AML-193 (cell line): ENCODE results near the gene ZNF76.

Experiments
- DNase-seq, 2 experiments: peaks; one replicate each; lab custom pipeline; 2025; lab: John Stamatoyannopoulos, UW

ZNF76 gene

GRCh38 chr6:35259194-35259947 lies at the start of gene ZNF76:
Gene ZNF76 (plus strand): TSS chr6:35259735. CDS start chr6:35281152, 21,417 bp downstream.
- peak; percentile 93 to 94 for DNase-seq

DNA sequence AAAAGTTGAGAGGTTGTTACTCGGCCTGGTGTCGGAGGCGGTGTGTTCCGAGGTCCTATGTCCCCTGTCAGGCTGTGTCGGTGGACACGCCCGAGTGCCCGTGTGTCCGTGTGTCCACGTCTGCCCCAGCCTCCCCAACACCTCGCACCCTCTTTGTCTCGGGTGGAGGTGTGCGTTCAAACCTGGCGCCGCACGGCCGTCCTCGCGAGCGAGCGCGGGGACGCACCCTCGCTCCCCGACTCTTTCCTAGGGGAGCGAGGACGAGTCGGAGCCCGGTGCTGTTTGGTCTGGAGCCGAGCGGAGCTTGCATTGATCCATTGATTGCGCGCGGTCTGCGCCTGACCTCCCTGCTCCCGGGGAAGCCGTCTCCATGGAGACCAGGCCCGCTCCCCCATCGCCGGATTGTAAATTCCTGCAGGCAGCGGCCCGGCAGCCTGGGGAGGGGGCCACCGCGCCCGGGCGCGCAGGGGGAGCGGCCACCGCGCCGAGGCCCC lies 46.2 kb upstream of the ZNF76 start:
- no peak for DNase-seq

DNA sequence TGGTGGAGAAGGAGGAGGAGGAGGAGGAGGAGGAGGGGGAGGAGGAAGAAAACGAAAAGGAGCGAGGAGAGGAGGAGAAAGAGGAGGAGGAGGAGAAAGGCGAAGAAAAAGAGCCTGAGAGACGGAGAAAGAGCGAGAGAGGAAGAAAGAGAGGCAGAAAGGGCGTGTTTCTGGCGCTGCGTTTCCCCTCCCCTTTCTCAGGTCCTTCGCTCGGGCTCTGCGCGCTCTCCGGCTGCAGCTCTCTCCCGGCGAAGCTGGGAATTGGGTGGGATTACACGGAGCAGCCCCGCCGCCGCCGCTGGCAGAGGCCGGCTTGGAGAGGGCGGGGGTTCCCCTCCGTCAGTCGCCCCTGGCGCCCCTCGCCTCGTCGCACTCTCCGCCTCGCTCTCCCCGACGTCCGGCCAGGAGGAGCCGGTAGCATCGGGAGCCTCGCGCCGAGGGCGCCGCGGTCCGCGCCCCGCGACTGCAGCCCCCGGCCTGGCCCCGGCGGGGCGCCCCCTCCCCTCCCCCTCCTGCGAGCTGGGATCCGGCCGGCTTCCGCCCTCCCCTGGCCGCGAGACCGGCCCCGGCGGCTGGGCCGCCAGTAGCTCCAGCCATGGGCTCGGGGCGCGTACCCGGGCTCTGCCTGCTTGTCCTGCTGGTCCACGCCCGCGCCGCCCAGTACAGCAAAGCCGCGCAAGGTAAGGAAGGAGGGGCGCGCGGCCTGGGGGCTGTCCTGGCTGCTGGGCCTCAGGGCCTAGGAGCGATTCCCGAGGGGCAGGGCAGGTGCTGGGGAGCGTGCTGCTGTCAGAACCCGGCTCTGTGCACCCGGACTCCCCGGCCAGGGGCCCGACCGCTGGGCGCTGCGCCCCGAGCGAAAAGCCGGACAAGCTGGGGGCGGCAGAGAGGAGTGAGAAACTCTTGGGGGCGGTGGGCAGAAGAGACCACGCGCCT lies 45.4 kb upstream of the ZNF76 start, which contains the start of gene SCUBE3:
Gene SCUBE3 (plus strand): TSS at position 133 of the 933 bp plus-strand sequence. CDS start 463 bp downstream, at position 596.
- DNase-seq = no peak

DNA sequence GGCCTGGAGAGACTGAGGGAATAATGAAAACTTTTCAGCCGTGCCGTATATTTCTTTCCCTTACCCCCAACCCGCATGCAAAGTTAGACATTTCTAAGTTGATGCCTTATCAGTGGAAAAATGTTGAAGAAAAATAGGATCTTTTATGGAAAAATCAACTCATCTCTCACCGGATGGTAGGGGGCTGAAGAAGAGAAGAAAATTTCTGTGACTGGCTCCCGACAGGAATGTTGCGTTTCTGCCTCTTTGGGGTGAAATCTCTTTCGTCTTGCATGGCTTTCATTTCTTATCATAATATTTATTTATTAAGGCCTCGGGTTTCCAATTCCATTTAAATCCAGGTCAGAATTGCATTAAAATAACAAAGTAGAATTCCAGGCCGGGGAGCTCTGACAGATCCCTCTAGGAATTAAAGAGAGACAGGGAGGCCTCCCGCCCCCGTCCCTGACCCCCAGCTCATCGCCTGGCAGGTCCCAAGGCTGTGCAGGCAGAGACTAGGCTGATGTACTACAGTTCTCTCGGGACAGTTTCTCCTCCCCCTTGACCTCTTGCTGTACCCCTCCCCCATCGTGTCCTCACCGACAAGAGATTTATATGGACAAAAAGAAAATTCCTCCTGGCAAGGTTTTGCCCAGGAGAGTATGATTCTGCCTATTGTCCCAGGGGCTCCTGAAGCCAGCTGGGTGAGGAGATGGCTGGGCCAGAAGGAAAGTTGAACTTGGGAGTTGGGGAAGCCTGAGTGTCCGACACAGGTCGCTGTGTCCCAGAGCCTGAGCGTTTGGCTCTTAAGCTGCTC lies 44.5 kb upstream of the ZNF76 start:
- DNase-seq = no peak

GRCh38 chr6:35215665-35216411 lies 43.7 kb upstream of the ZNF76 start:
- no peak for DNase-seq

DNA sequence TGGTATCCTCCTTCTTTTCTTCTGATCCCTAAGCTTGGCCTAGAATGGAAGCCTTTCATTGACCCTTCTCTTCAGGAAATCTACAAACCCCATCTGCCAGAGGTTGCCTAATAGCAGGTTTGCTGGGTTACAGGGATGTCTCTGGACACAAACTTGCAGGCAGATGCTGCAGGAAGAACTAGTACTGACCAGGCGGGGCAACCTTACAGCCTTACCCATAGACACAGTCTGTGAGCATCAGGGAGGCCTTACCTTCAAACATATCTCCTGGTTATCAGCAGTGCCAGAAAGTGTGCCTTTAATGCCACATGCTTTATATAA lies 43.2 kb upstream of the ZNF76 start:
- no peak for DNase-seq

- no peak for DNase-seq
Measured at GRCh38 chr6:35216851-35217811, 42.4 kb upstream of the ZNF76 start.

GRCh38 chr6:35218021-35218420 lies 41.5 kb upstream of the ZNF76 start:
- DNase-seq = peak; percentile 34 to 39

GRCh38 chr6:35218456-35218855 lies 41.1 kb upstream of the ZNF76 start:
- DNase-seq = no peak

GRCh38 chr6:35219683-35220326 lies 39.7 kb upstream of the ZNF76 start:
- no peak for DNase-seq

DNA sequence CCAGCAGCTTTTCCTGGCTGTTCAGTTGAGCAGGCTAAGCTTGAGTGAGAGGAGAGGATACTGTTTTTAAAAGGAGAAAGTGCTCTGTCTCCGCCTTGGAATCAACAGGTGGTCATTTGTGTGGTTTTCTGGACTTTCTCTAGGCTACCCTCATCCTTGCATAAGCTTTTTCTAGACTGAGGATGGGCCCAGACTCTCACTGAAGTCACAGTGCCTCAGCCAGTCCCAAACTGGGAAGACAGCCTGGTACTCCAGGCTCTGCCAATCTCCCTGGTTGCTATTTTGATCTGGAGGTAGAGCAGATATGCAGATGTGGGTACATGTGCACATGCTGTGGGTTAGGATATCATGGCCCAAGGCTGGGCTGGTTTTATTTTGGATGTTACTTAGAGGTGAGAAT lies 38.8 kb upstream of the ZNF76 start:
- no peak for DNase-seq

GRCh38 chr6:35223396-35223795 lies 36.1 kb upstream of the ZNF76 start:
- no peak for DNase-seq

DNA sequence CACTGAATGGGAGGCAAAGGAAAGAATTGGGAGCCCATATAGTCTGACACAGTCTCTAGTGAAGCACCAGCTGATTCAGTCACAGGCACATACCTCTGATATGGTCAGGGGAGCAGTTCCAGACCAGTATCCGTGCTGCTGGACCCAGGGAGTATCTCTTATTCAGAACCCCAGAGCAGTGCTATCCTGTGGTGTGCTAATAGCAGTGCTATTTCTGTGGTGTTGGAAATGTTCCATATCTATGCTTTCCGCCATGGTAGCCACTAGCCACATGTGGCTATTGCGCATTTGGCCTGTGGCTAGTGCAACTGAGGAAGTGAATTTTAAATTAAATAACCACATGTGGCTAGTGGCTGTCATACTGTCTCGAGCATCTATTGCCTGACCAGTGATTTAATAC lies 34.8 kb upstream of the ZNF76 start:
- DNase-seq = no peak

DNA sequence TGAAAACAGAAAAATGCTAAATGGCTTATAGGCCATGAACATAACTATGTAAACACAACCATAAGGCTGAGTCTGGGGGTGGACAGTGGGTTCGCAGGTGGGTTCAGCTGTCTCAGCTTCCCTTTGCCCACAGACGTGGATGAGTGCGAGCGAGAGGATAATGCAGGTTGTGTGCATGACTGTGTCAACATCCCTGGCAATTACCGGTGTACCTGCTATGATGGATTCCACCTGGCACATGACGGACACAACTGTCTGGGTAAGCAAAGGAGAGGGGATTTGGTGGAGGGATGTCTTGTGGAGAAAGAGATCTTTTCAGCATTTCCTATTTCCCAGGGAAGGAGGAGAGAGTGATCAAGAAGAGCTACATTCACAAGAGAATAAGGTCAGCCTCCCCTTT lies 31.1 kb upstream of the ZNF76 start:
- no peak for DNase-seq

DNA sequence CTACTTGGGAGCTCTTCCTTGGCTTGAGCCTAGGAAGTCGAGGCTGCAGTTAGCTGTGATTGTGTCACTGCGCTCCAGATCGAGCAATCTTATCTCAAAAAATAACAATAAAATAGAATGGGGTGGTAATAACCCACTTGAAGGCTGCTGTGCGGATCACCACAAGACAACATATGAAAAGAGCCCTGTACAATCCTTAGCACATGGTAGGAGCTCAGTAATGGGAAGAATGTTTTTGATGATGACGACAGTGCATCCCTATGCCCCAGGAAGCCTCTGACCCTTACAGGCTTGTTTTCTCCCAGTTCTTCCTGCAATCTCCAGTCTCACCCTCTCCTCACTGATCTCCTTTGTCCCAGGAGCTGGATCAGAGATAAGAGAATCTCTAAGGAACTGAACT lies 30.2 kb upstream of the ZNF76 start:
- DNase-seq = no peak

DNA sequence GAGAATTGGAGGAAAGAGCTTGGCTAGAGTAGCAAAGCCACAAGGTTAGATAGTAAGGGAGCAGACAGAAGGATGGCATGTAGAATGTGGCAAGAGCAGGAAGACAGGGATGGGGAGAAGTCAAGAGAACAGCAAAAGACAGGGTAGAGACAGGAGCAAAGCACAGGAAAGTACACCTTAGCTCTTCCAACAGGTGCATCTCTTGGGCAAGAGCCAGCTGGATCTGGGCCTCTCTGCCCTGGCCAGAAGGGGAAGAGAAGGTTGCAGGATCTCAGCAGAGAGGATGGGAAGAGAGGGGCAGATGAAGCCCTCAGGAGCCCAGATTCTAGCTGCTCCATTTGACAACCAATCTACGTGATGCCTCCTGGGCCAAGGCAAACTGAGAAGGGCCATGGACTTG lies 29.0 kb upstream of the ZNF76 start:
- no peak for DNase-seq

- no peak for DNase-seq
Measured at GRCh38 chr6:35230950-35231349, 28.6 kb upstream of the ZNF76 start.

DNA sequence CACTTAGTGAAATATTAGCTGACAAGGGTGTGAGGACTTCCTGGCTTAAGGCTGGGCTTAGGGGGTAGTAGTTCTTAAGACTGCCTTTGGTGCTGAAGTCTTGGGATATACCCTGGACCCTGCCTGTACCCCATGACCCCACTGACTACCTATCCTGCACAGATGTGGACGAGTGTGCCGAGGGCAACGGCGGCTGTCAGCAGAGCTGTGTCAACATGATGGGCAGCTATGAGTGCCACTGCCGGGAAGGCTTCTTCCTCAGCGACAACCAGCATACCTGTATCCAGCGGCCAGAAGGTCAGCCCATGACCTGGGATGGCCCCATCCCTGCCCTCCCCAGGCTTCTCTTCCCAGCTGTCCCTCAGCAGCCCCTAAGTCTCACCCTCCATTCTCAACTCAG lies 28.0 kb upstream of the ZNF76 start:
- no peak for DNase-seq

DNA sequence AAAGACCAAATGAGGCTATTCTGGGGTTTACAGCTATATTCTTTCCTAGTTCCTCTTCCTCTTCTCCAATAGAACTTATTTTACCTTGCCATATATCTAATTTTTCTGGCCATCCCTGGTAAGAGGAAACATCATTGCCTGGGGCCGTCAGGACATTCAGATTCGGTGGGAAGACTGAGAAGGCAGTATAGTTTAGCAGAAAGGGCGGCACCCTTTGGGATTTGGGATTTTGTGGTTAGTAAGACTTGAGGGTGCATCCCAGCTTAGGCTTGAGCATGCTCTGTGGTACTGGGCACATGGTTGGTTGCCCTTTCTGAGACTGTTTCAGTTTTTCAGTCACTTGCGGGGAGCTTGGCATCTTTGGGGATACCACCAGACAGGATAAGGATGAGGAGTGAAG lies 24.6 kb upstream of the ZNF76 start:
- DNase-seq = no peak

GRCh38 chr6:35236223-35236622 lies 23.3 kb upstream of the ZNF76 start:
- no peak for DNase-seq
